Astrocyte of the cerebellum (primary cell): ENCODE measurements around the gene NRAS.

Experiments
- DNase-seq: peaks from one replicate; pipeline ENCODE4 v3.0.0-alpha.2; 2011; ENCODE audit warnings: low read depth
- H3K4me3 ChIP-seq: 2 replicates; pipeline ENCODE4 v1.5.1; 2011; ENCODE audit warnings: mild to moderate bottlenecking, low read depth, low read length, moderate library complexity
- CTCF ChIP-seq: IDR thresholded peaks from 2 replicates; pipeline ENCODE4 v1.5.1; 2012; ENCODE audit warnings: low read length, low read depth, moderate library complexity, mild to moderate bottlenecking; ENCODE audit errors: missing control alignments
- in situ Hi-C: cut with HindIII; loops from 2 replicates; pipeline ENCODE4 v1.10.0; 2017; ENCODE audit warnings: low sequenced_read_pairs

The NRAS gene

GRCh38 chr1:114668373-114668772 lies 48.2 kb downstream of the NRAS start:
- in situ Hi-C loops, result loop anchor here (10.0 kb wide), 1 partner anchor 64 kb away; no protein-coding TSS in a partner anchor
- H3K4me3 ChIP-seq, result no peak overlapping the region
- DNase-seq, result no peak
- no peak for TF ChIP-seq CTCF

DNA sequence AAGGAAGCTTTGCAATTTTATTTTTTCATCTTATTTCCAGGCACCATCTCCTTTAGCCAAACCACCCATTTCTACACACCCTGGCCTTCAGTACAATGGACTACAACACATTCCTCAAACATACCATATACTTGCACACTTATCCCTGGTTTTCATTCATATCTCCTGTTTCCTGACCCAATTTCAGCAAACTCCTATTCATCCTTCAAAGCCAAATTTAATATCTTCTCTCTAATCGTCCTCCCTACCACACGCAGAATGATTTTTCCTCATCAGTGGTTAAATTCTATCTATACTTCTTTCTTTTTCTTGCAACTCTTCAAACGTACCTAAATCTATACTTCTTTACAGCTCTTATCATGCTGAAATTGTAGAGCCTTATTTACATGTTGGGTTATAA lies 49.6 kb downstream of the NRAS start:
- H3K4me3 ChIP-seq, result no peak overlapping the region
- in situ Hi-C loops, result loop anchor here (10.0 kb wide), 1 partner anchor 62 kb away; no protein-coding TSS in a partner anchor
- DNase-seq, result no peak
- no peak for TF ChIP-seq CTCF

- in situ Hi-C loops, result loop anchor here (10.0 kb wide), 1 partner anchor 55 kb away; no protein-coding TSS in a partner anchor
- no peak for TF ChIP-seq CTCF
- H3K4me3 ChIP-seq, result no peak overlapping the region
- no peak for DNase-seq
Observed at GRCh38 chr1:114660238-114660637, 56.3 kb downstream of the NRAS start.
